ENCODE measurements around the gene STMN3.
"Not testable (repeated sequence)": the region's sequence is repeated elsewhere in the genome, so short reads cannot be mapped to it uniquely, and the experiment has no call there.

The STMN3 gene

DNA sequence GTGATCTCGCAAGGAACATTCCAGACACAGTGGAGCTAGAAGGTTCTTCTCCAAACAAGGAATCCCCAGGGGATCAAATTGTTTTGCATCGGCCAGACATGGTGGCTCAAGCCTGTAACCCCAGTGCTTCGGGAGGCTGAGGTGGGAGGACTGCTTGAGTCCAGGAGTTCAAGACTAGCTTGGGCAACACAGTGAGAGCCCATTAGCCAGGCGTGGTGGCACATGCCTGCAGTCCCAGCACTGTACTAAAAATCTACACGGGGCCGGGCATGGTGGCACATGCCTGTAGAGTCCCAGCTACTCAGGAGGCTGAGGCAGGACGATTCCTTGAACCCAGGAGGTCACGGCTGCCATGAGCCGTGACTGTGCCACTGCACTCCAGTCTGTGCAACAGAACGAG, 41.6 kb downstream of the STMN3 start:
- no peak for DNase-seq

DNA sequence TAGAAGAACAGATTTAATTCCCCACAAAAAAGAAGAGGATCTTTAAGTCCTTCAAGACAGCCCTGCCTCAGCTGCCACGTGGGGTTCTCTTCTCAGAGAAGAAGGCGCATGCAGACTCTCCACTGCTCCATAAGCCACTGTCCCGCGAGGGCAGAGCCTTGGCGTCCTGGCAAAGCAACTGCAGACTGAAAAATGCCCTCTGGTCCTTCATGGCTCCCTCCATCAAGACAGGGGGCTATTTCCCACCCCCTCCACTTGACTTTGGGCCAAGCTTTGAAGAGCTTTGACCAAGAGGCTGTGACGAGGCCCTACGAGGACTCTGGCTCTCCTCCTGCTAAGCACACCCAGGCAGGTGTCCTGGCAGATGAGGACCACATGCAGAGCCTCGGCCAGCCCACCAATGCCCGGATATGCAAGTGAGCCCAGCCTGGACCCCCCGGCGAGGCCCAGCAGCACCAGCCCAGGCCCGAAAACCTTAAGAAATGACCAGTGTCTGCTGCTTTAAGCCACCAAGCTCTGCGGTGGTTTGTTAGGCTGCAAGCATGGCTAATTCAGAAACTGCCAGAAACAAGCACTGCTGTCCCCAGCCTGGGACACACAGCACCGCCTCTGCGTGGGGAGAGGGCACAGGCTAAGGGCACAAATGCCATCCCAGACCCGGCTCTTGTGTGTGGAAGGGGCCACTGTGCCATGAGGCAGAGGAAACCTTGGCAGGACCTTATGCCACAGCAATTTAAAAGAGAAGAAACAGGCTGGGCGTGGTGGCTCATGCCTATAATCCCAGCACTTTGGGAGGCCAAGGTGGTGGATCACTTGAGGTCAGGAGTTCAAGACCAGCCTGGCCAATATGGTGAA, 42.4 kb downstream of the STMN3 start:
- DNase-seq: no peak

DNA sequence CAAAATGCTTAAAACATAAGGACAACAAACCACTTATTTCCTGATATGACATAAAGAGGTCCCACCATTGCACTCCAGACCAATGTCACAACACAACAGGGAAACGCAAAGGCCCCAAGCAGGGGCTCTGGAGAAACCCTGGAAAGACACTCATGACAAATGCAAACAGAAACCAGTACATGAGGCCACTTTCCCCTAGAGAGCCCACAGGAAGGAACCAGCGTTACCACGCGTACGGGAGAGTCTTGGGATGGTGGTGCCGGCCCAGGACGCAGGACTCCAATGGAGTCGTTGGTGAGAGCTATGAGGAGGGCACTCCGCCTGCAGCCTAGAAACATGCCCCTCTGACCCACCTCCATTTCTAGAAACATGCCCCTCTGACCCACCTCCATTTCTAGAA, 46.5 kb downstream of the STMN3 start:
- no peak for DNase-seq

DNA sequence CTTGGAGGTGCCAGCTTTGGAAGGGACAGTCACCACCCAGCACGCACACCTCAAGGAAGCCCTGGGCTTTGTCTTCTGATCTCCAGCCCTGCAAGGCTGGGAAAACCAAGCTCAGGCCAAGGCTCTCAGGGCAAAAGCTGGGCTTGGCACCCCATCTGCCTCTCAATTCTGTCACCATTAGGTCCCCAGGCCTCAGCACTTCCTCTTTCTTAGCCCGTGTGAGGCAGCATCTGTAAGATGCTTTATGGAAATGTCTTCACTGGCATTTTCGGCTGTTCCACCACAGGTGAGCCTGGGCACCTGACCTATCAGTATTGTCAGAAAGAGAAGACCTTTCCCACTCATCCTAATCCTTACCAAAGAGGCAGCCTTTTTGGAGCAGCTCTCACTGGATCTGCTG, 50.9 kb downstream of the STMN3 start:
- no peak for DNase-seq

DNA sequence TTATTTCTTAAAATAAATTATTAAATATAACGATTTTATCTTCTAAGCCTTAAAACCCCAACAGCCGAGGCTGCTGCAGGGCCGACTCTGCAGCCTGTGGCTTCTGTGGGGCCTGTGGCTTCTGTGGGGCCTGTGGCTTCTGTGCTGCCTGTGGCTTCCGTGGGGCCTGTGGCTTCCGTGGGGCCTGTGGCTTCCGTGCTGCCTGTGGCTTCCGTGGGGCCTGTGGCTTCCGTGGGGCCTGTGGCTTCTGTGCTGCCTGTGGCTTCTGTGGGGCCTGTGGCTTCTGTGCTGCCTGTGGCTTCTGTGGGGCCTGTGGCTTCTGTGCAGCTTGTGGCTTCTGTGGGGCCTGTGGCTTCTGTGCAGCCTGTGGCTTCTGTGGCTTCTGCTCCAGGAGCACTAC, 51.5 kb downstream of the STMN3 start:
- DNase-seq: not testable (repeated sequence)

DNA sequence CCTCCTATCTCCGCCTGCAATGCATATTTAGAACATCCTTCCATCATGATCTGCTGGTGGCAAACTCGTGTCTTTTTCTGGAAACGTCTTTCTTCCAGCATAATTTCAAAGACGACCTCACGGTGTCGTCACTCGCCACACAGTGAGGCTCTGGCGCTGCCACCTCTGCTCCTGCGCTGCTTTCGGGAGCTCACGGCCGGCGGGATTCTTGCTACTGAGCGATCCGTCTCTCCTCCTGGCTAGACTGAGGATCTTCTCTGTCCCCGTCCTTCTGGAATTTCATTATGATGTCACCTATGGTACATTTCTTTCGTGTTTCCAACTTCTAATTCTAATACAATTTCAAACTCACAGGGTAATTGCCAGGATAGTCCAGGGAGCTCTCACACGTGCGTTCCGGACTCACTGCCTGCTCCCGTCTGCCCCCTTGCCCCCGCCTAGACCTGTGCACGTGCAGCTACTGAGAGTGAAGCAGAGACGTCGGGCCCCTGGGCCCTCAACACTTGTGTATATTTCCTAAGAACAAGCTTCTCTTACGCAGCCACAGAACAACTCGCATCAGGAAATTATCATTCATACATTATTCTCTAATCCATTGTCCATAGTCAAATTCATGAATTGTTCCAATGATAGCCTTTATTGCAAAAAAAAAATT, 53.7 kb downstream of the STMN3 start:
- no peak for DNase-seq

DNA sequence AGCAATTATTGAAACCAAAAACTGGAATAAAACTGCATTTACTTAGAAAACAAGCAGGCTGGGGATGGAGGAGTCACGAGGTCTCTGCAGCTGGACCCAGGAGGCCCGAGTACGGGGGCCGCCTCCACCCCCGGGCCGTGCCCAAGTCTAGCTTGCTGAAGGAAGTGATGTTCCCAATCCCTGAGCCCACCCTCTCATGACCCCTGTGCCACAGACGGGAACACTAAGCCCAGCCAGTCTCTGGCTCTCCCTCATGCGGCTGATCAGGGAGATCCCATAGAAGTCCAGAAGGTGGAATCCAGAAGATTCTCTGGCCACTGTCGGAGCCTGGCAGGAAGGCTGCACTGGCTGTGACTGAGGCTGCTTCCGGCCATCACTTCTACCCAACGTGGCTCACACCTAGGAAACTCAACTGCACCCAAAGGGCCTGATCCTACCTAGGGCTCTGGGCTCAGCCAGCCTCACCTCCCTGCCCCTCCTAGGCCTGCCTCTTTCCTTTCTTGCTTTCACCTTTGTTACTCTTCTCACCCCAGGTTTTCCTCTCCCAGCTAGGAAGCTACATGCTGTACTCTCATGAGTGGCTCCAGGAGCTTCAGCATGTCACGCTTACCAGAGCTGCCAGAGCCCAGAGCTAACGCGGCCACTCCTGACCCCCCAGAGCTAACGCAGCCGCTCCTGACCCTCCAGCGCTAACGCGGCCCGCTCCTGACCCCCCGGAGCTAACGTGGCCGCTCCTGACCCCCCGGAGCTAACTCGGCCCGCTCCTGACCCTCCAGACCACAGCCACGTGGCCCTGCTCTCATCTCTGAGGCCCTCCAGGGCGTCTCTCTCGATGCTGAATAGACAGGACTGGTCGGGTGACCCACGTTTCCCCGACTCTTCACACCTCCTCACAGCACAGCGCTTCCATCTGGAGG, 54.5 kb downstream of the STMN3 start:
- no peak for DNase-seq

DNA sequence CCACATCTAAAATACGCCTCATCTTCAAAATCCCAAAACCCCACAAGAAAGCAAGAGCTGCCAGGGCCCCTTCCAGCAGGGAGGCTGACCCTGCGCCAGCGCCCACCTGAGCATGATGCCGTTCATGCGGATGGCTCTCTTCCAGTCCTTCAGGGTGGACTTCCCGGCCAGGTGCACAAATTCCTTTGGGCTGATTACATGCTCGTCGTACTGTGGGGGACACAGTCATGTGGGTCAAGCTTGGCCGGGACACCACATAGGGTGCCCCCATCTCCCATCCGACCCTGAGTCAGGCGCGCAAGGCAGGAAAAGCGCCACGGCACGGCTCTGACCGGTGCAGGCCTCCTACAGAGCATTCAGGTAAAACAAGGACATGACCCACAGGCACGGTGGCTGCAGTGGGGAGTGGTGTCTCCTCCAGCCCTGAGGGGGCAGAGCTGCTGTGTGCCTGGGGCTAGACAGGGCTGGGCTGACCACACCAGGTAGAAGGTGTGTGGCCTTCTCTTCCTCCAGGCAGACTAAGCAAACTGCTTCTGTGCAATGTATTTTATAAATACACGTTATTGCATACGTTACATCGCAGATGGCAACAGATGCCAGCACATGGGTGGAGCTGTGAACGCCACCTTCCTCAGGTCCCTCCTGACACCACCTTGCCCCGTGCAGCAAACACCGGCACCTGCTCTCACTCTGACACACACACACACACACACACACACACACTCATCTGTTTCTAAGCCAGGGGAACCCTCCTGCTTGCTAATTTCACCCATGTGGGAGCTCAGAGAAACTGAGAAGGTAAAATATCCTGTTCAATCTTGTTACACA, 55.4 kb downstream of the STMN3 start:
- DNase-seq: no peak

DNA sequence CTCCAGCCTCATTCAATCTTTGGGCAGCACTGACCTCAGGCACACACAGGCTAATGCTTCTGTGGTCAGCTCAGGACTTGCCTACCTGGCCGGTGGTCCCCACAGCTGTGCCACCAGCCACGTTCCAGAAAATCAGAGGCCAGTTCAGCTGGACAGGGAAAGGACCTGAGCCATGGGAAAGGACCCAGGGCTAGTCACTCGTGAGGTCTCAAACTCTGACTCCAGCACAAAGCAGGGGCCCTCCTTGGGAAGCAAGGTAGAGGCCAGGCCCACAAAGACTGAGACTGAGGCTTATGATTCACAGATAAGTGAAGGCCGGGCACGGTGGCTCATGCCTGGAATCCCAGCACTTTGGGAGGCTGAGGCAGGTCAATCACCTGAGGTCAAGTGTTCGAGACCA, 56.8 kb downstream of the STMN3 start:
- no peak for DNase-seq

DNA sequence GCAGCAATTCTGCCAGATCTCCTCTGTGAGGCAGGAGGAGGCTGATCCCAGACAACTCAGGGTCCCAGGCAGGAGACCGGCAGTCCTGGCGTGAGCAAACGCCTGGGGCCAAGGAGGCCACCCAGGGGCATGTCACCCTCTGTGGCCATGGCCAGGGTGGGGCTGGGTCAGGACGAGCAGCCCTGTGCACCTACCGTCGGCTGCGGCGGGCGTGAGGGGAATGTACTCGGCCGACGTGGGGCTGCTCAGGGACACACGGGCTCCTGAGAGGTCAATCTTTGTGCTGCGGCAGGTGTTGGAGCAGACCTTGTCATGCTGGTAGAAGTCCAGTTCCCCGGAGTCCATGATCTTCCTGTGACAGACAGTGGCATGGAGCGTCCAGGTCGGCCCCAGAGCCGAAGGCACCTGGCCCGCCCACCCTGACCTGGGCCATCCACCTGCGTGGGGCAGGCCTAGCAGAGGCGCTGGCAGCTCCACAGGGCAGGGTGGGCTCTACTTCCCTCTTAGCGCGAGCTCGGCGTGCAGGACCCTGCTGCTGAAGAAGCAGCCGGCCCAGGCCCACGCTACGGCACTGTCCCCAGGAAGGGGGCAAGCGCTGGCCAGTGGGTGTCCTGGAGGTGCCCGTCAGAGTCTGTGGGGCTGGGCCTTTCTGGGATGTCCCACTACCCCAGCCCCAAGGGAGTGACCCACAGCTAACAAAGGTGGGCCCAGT, 57.7 kb downstream of the STMN3 start:
- no peak for DNase-seq

DNA sequence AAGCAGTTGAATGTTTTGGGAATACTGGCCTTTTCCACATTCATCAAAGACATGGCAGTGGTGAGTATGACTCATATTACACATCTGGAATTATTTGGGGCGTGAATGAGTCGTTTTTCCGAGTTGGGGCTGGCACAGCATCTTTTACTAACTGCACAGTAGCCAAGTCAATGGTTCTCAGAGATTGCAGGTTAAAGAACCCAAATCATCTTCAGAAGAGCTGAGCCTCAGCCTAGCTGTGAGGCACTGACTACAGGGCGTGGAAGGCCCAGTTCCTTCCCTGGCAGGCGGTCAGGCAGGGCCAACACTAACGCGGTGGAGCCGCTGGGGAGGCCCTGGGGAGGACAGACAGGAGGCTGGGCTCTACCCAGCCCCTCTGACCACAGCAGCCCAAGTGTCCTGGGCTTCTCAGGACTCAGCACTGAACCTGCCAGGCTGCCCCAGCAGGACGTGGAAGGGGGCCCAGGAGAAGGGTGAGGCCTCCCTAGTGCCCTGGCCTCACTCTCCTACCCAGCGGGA, 59.1 kb downstream of the STMN3 start:
- no peak for DNase-seq

DNA sequence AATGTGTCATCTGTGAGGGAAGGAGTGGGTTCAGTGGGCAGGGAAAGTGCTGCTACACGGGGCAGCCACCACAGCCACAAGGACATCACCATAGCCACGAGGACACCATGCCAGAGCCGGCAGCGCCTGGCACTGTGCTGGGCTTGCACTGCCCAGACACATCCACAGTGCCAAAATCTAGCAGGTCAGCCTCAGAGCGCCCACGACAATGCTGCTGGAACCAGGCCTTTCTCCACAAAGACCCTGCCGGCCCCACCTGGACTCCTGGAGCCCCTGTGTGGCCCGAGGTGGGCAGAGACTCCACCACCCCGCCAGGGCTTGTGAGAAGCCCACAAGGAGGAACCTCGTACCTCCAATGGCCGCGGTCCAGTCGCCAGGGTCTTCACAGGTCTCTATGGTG, 60.6 kb downstream of the STMN3 start:
- no peak for DNase-seq

DNA sequence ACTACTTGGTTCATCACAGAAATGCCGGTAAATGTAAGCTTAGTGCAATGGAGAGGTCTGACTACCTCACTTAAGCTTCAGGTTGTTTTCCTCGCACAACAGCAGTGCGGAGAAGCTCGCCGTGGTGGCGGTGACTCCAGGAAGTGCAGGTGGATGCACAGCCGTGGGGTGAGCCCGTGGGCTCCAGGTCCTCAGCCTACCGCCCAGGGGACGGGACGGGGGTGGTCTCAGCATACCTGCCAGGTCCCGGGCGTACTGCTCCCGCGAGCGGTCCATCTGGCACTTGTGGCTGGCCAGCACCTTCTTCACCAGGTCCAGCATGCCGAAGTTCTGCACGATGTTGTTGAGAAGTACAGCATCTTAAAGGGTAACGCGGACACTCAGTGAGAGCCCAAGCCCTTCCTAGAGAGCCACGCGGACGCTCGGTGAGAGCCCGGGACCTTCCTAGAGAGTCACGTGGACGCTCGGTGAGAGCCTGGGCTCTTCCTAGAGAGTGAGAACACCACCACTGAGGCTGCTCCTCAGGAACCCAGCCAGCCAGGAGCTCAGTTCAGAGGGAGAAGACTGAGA, 61.4 kb downstream of the STMN3 start:
- no peak for DNase-seq

DNA sequence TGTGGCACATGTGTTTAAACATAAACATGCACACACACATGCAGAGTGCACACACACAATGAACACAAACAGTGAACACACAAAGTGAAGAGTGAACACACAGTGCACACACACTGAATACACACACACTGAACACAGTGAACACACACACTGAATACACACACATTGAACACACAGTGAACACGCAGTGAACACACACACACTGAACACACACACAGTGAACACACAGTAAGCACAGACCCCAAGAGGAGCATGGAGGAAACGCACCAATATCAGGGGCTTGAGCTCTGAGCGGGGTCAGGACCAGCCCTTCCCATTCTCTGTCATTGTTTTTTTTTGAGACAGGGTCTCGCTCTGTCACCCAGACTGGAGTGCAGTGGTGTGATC, 62.1 kb downstream of the STMN3 start:
- no peak for DNase-seq

DNA sequence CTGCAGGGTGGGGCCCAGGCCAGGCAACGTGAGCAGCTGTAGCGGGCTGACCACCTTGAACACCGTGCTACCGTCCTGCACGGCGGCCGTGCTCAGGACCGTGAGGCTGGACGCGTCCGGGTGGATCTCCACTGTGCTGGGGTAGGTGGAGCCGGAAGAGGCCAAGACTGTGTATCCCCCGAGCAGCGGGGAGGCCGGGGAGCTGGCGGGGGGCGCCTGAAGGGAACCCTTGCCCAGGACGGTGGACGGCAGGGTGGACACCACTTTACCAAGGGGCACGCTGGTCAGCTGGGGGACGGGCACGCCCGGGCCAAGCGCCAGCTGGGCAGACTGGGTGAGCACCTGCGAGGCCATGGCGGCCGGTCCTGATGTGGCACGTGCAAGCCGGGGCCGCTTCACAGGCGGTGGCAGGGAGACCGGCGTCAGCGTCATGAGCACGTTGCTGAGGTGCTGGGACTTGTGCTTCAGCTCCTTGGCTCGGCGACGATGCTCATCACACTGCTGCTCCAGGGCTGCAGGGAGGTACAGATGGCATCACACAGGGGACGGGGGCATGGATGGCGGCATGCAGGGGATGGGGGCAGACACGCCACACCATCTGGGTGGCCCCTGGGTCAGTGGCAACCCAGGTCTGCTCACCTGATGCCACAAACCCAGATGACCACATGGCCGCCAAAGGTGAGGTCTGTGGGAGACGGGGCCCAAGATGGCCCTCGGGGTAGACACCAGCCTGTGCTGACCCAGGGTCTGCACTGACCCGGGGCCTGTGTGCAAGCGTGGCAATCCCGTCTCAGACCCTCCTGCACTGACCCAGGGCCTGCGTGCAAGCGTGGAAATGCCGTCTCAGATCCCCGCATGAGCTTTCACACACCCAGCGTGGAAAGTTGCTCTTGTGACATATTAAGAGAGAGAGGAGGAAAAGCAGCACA, 62.7 kb downstream of the STMN3 start:
- no peak for DNase-seq

Measured in femur (tissue), 1 donor.